IPS-18a (cell line): ENCODE data around the gene GADL1.

Experiments used
- H3K27ac ChIP-seq: one replicate; pipeline ENCODE4 v1.5.1; 2013; ENCODE audit warnings: low read length
- H3K27me3 ChIP-seq: one replicate; pipeline ENCODE4 v1.6.1; 2013; ENCODE audit warnings: mild to moderate bottlenecking, low read length; ENCODE audit not compliant: control insufficient read depth, insufficient read depth
- H3K36me3 ChIP-seq: one replicate; pipeline ENCODE4 v1.6.1; 2013; ENCODE audit warnings: low read depth, low read length; ENCODE audit not compliant: control insufficient read depth
- H3K4me1 ChIP-seq: one replicate; pipeline ENCODE4 v1.6.1; 2013; ENCODE audit warnings: low read depth, low read length; ENCODE audit not compliant: control insufficient read depth
- H3K4me3 ChIP-seq: one replicate; pipeline ENCODE4 v1.5.1; 2013; ENCODE audit warnings: low read length
- H3K9ac ChIP-seq: one replicate; pipeline ENCODE4 v1.6.1; 2013; ENCODE audit warnings: mild to moderate bottlenecking, low read length, moderate library complexity
- H3K9me3 ChIP-seq: one replicate; pipeline ENCODE4 v1.6.1; 2013; ENCODE audit warnings: low read depth, low read length; ENCODE audit not compliant: control insufficient read depth

GADL1 gene

GRCh38 chr3:30696896-30697295 is 197.6 kb downstream of the GADL1 start:
- H3K9me3 ChIP-seq: no peaks in the 10 kb centered on the region
- no peaks in the 10 kb centered on the region for H3K27me3 ChIP-seq
- H3K4me1 ChIP-seq: peaks cover 21% of the 10 kb centered on the region
- H3K36me3 ChIP-seq: no peaks in the 10 kb centered on the region
- H3K4me3 ChIP-seq: no peak overlapping the region
- H3K9ac ChIP-seq: no peak overlapping the region
- no peak overlapping the region for H3K27ac ChIP-seq

DNA sequence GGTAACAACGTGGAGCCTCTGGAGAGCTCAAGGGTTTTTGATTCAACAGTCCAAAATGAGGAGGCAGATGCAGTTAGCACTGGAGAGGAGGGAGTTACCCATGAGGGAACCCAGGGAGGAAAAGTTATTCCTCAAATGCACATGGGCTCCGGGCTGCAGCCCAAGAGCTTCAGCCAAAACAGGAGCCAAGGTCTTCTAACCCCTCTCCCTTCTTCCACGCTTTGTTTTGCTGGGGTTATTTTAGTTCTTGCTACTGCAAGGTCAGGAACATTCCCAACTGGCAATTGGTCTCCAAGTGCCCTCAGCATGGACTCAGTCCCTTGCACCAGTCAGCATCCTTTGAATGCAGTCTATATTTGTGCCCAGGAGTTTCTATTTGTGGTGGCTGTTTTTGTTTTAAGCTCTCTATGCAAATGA is 198.1 kb downstream of the GADL1 start:
- Histone ChIP-seq H3K4me1 (peaks cover 21% of the 10 kb centered on the region), H3K27me3 (no peaks in the 10 kb centered on the region), H3K36me3 (no peaks in the 10 kb centered on the region), H3K9ac (no peak overlapping the region), H3K27ac (no peak overlapping the region), H3K4me3 (no peak overlapping the region), H3K9me3 (no peaks in the 10 kb centered on the region)

GRCh38 chr3:30695302-30696061 is 199.0 kb downstream of the GADL1 start:
- no peaks in the 10 kb centered on the region for H3K27me3 ChIP-seq
- H3K36me3 ChIP-seq: peaks cover 4% of the 10 kb centered on the region
- peaks cover 21% of the 10 kb centered on the region for H3K4me1 ChIP-seq
- H3K4me3 ChIP-seq: no peak overlapping the region
- no peak overlapping the region for H3K9ac ChIP-seq
- no peak overlapping the region for H3K27ac ChIP-seq
- H3K9me3 ChIP-seq: no peaks in the 10 kb centered on the region

- Histone ChIP-seq H3K9me3 (no peaks in the 10 kb centered on the region), H3K27ac (no peak overlapping the region), H3K27me3 (no peaks in the 10 kb centered on the region), H3K9ac (no peak overlapping the region), H3K4me3 (no peak overlapping the region), H3K4me1 (peaks cover 21% of the 10 kb centered on the region), H3K36me3 (peaks cover 5% of the 10 kb centered on the region)
These were observed 199.8 kb downstream of the GADL1 start for GRCh38 chr3:30694668-30695067.

GRCh38 chr3:30694148-30694547 is 200.3 kb downstream of the GADL1 start:
- Histone ChIP-seq H3K27me3 (no peaks in the 10 kb centered on the region), H3K9me3 (no peaks in the 10 kb centered on the region), H3K27ac (no peak overlapping the region), H3K4me1 (peaks cover 21% of the 10 kb centered on the region), H3K9ac (no peak overlapping the region), H3K4me3 (no peak overlapping the region), H3K36me3 (peaks cover 5% of the 10 kb centered on the region)

GRCh38 chr3:30693470-30694120 is 200.9 kb downstream of the GADL1 start:
- Histone ChIP-seq H3K4me3 (no peak overlapping the region), H3K27ac (no peak overlapping the region), H3K27me3 (no peaks in the 10 kb centered on the region), H3K36me3 (peaks cover 8% of the 10 kb centered on the region), H3K9me3 (no peaks in the 10 kb centered on the region), H3K4me1 (peaks cover 21% of the 10 kb centered on the region), H3K9ac (no peak overlapping the region)

DNA sequence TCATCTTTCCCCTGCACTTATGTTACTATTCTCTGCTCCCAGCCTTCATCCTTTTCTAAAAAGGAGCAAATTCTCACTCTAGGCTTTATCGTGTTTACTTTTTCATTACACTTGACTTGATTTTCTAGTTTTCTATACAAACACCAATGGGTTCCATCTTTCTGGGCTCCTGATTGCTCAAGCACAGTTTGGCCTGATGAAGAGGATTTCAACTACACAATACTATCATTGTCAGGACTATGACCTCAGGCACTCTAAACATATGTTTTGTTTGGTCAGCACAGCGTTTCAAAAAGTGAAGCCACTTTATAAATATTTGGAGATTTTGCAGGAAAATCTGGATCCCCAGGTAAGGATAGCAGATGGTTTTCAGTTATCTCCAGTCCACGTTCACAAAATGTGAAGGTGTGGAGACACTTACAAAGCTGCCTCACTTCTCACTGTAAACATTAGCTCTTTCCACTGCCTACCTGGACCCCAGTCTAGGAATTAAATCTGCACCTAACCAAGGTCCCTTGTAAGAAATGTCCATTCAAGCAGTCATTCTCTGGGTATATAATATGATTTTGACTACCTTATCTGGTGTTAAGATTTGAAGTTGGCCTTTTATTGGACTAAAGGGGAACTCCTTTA is 201.8 kb downstream of the GADL1 start:
- H3K9ac ChIP-seq: no peak overlapping the region
- peaks cover 21% of the 10 kb centered on the region for H3K4me1 ChIP-seq
- no peaks in the 10 kb centered on the region for H3K9me3 ChIP-seq
- no peak overlapping the region for H3K27ac ChIP-seq
- H3K4me3 ChIP-seq: no peak overlapping the region
- H3K27me3 ChIP-seq: no peaks in the 10 kb centered on the region
- H3K36me3 ChIP-seq: peaks cover 10% of the 10 kb centered on the region

DNA sequence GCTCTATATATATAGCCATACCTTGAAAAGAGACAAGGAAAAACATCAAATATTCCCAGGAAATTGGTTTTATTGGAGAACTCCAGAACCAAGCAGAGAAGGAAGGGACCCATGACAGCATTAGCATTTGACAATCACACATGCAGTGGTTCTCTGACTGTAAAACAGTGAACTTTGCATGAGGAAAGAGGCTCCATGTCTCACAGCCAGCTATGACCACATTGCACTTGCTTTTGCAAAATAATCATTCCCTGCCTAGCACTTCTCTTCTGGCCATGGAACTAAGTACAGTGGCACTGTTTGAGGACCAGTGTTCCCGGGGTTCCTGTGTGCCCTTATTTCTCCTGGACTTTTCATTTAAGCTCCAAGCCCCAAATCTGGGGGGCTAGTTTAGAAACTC is 202.5 kb downstream of the GADL1 start:
- H3K27ac ChIP-seq: no peak overlapping the region
- H3K27me3 ChIP-seq: no peaks in the 10 kb centered on the region
- peaks cover 21% of the 10 kb centered on the region for H3K4me1 ChIP-seq
- H3K36me3 ChIP-seq: peaks cover 10% of the 10 kb centered on the region
- H3K4me3 ChIP-seq: no peak overlapping the region
- H3K9ac ChIP-seq: no peak overlapping the region
- H3K9me3 ChIP-seq: no peaks in the 10 kb centered on the region

GRCh38 chr3:30691249-30691880 is 203.1 kb downstream of the GADL1 start:
- no peak overlapping the region for H3K9ac ChIP-seq
- peaks cover 17% of the 10 kb centered on the region for H3K4me1 ChIP-seq
- H3K36me3 ChIP-seq: peaks cover 10% of the 10 kb centered on the region
- H3K27me3 ChIP-seq: no peaks in the 10 kb centered on the region
- H3K9me3 ChIP-seq: no peaks in the 10 kb centered on the region
- H3K27ac ChIP-seq: no peak overlapping the region
- H3K4me3 ChIP-seq: no peak overlapping the region

DNA sequence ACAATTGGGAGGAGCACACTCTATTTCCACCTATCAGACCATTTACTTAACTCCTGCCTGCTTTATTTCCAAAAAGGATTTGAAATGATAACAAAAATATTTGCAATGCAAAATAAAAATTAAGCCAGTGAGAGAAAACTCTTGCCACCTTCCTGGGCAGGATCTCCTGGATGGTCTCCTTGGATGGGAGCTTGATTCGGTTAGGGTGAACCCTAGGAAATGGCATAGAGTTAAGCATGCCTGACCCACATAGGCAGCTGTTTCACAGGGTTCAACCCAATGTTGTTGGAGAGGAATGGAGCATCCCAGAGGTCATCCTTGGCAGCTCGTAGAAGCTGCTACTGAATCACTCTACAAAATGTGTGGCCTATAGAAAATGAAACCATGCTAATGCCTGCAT is 204.3 kb downstream of the GADL1 start:
- H3K4me1 ChIP-seq: peaks cover 13% of the 10 kb centered on the region
- H3K9me3 ChIP-seq: no peaks in the 10 kb centered on the region
- no peak overlapping the region for H3K4me3 ChIP-seq
- H3K9ac ChIP-seq: no peak overlapping the region
- H3K36me3 ChIP-seq: peaks cover 10% of the 10 kb centered on the region
- no peak overlapping the region for H3K27ac ChIP-seq
- H3K27me3 ChIP-seq: no peaks in the 10 kb centered on the region

- no peak overlapping the region for H3K27ac ChIP-seq
- H3K4me1 ChIP-seq: peaks cover 7% of the 10 kb centered on the region
- no peak overlapping the region for H3K4me3 ChIP-seq
- H3K9ac ChIP-seq: no peak overlapping the region
- H3K9me3 ChIP-seq: no peaks in the 10 kb centered on the region
- no peaks in the 10 kb centered on the region for H3K27me3 ChIP-seq
- peaks cover 10% of the 10 kb centered on the region for H3K36me3 ChIP-seq
These were observed 205.5 kb downstream of the GADL1 start for GRCh38 chr3:30688776-30689641.
